ENCODE data around the gene CTPS1.

Gene CTPS1

GRCh38 chr1:40980068-40980452 lies 564 bp downstream of the CTPS1 start:
- Histone ChIP-seq H3K4me3 (replicated peaks; ENCODE audit: insufficient read depth, low read length) (peak overlapping the region; percentile 59), H3K27ac (replicated peaks) (peak overlapping the region; percentile 96), H3K27me3 (ENCODE audit: insufficient read depth, poor library complexity, severe bottlenecking) (no peaks in the 10 kb centered on the region)
- DNase-seq (ENCODE audit: low read depth in 1 of 2, low spot score in 1 of 2): no peak
- TF ChIP-seq GABPA (IDR thresholded peaks at IDR 0.05; ENCODE audit: low read depth): no peak
- no peak for TF ChIP-seq SPI1 (IDR thresholded peaks at IDR 0.05; ENCODE audit: borderline replicate concordance, low read depth)

- peak overlapping the region; percentile 96 for H3K27ac ChIP-seq (replicated peaks)
- peak in 1 of 2 experiments; percentile 53 for DNase-seq (ENCODE audit: low read depth in 1 of 2, low spot score in 1 of 2)
- peak overlapping the region; percentile 59 for H3K4me3 ChIP-seq (replicated peaks; ENCODE audit: insufficient read depth, low read length)
- no peak for TF ChIP-seq POLR2AphosphoS5 (IDR thresholded peaks at IDR 0.05; ENCODE audit: low read depth)
- no peak for TF ChIP-seq GABPA (IDR thresholded peaks at IDR 0.05; ENCODE audit: low read depth)
- TF ChIP-seq REST (IDR thresholded peaks at IDR 0.05; ENCODE audit: insufficient replicate concordance, low read depth): no peak
- TF ChIP-seq SPI1 (IDR thresholded peaks at IDR 0.05; ENCODE audit: borderline replicate concordance, low read depth): no peak
- no peak for TF ChIP-seq CTCF (IDR thresholded peaks at IDR 0.05; ENCODE audit: insufficient read depth, low read length)
- no peaks in the 10 kb centered on the region for H3K27me3 ChIP-seq (ENCODE audit: insufficient read depth, poor library complexity, severe bottlenecking)
Measured at GRCh38 chr1:40980453-40981121, 1.1 kb downstream of the CTPS1 start.

GRCh38 chr1:40981691-40982448 lies 2.4 kb downstream of the CTPS1 start:
- no peak for DNase-seq (ENCODE audit: low read depth in 1 of 2, low spot score in 1 of 2)
- Histone ChIP-seq H3K27me3 (ENCODE audit: insufficient read depth, poor library complexity, severe bottlenecking) (no peaks in the 10 kb centered on the region), H3K27ac (replicated peaks) (no peak overlapping the region), H3K4me3 (replicated peaks; ENCODE audit: insufficient read depth, low read length) (no peak overlapping the region)
- TF ChIP-seq POLR2AphosphoS5 (IDR thresholded peaks at IDR 0.05; ENCODE audit: low read depth) (no peak), REST (IDR thresholded peaks at IDR 0.05; ENCODE audit: insufficient replicate concordance, low read depth) (no peak), SPI1 (IDR thresholded peaks at IDR 0.05; ENCODE audit: borderline replicate concordance, low read depth) (no peak), GABPA (IDR thresholded peaks at IDR 0.05; ENCODE audit: low read depth) (no peak), CTCF (IDR thresholded peaks at IDR 0.05; ENCODE audit: insufficient read depth, low read length) (no peak)

- no peak overlapping the region for H3K27ac ChIP-seq (replicated peaks)
- no peak for DNase-seq (ENCODE audit: low read depth in 1 of 2, low spot score in 1 of 2)
- no peaks in the 10 kb centered on the region for H3K27me3 ChIP-seq (ENCODE audit: insufficient read depth, poor library complexity, severe bottlenecking)
- TF ChIP-seq REST (IDR thresholded peaks at IDR 0.05; ENCODE audit: insufficient replicate concordance, low read depth) (no peak), POLR2AphosphoS5 (IDR thresholded peaks at IDR 0.05; ENCODE audit: low read depth) (no peak)
- no peak overlapping the region for H3K4me3 ChIP-seq (replicated peaks; ENCODE audit: insufficient read depth, low read length)
Measured at GRCh38 chr1:40982721-40983120, 3.2 kb downstream of the CTPS1 start.

Data from HL-60 (cell line).